Adrenal gland (tissue), 12 donors: ENCODE results near the gene EHMT1. TPM values are rescaled to one million over a fixed set of nuclear protein-coding genes. Genes with fewer than 3 reads are reported as not detected.

Experiments used
- DNase-seq, 7 donors: peaks; one replicate each; pipeline ENCODE4 v3.0.0-alpha.2; 2019 to 2020
- H3K27ac ChIP-seq, 5 donors: fragments of 200-600 bp; sonication (generic) in 4 of 5; 1 replicate in 3 of 5; 2 replicates in 2 of 5; pipeline versions ENCODE4 v1.5.1 to v1.8.0; 2016 to 2020; ENCODE audit warnings: mild to moderate bottlenecking in 1 of 5
- H3K27me3 ChIP-seq: fragments of 200-600 bp; 2 replicates; pipeline ENCODE4 v1.8.0; 2021
- H3K36me3 ChIP-seq, 2 donors: fragments of 200-600 bp; replicated peaks in 1 of 2; 1 replicate in 1 of 2; 2 replicates in 1 of 2; pipeline versions ENCODE4 v1.5.1 to v1.8.0; 2018 to 2022
- H3K4me1 ChIP-seq, 2 donors: fragments of 200-600 bp; replicated peaks in 1 of 2; 1 replicate in 1 of 2; 2 replicates in 1 of 2; pipeline versions ENCODE4 v1.5.1 to v1.8.0; 2018 to 2021
- H3K4me3 ChIP-seq, 4 donors: fragments of 200-600 bp; sonication (generic) in 3 of 4; one replicate each; pipeline ENCODE4 v1.5.1; 2016 to 2018
- H3K9me3 ChIP-seq, 3 donors: fragments of 200-600 bp; sonication (generic) in 1 of 3; replicated peaks in 1 of 3; 1 replicate in 2 of 3; 2 replicates in 1 of 3; pipeline versions ENCODE4 v1.5.1 to v1.8.0; 2016 to 2021
- POLR2A ChIP-seq, 2 donors: fragments of 450-650 bp; IDR thresholded peaks; one replicate each; pipeline ENCODE4 v1.6.1; 2017; ENCODE audit warnings: antibody characterized with exemption in 2 of 2, mild to moderate bottlenecking in 2 of 2, moderate library complexity in 1 of 2
- WGBS, 4 donors: extraction: QIAGEN DNeasy Blood & Tissue Kit in 2 of 4; methylation state at CpG; one replicate each; pipeline versions ENCODE4 v1.1.5 to v1.1.7; 2013 to 2017; 5-methylcytosine and 5-hydroxymethylcytosine counted together
- intact Hi-C, 2 donors: fragments of 100-400 bp; cut with DNase I; formaldehyde crosslinking; loops; one replicate each; pipeline versions ENCODE4 v1.14.1 to v1.15.0; 2022 to 2023
- polyA plus RNA-seq, 3 donors: library from polyadenylated mRNA; stranded (reverse); fragments of 200-250 nt in 2 of 3; fragments of 350-450 nt in 1 of 3; fragmentation: Illumina TruSeq in 1 of 3; extraction: RNeasy Lipid Tissue Mini Kit (QIAGEN cat#74804) in 1 of 3; gene quantifications; one replicate each; pipeline ENCODE4 v1.2.3, GENCODE V29; 2013 to 2014
- total RNA-seq, 9 donors: library from RNA; depleted of rRNA in 4 of 9; stranded (reverse); fragments of >200 nt in 4 of 9; fragments of 120-200 nt in 1 of 9; fragmentation: NEBNext Ultra II Directional in 1 of 9; extraction: Animal tissue kit (Norgen Biotek cat#: 25700) in 1 of 9; gene quantifications; one replicate each; pipeline versions ENCODE4 v1.1.0 to v1.2.4, GENCODE V29; 2013 to 2023
- TF ChIP-seq, protein P1 (sequence below), 6 experiments: fragments of 450-650 bp in 4 of 6; fragments of 200-600 bp in 2 of 6; sonication (generic) in 1 of 6; IDR thresholded peaks; 1 replicate in 5 of 6; 2 replicates in 1 of 6; pipeline versions ENCODE4 v1.5.1 to v1.8.0; 2016 to 2021; ENCODE audit warnings: antibody characterized with exemption in 6 of 6, mild to moderate bottlenecking in 2 of 6, moderate library complexity in 1 of 6
- donor health status: healthy with polysubstance abuse.
- donor health status: Bipolar disorder and iron deficiency.
- donor health status: DM: yes; HTN: yes; CAD: no.
- donor health status: DM: no; HTN: no; CAD: no.
- donor health status: DM: no; HTN: no; CAD: no.
- donor health status: DM: yes; HTN: yes; CAD: no.

Gene EHMT1
- total and polyA plus RNA-seq, 12 donors = 42.0 to 171 (median 71.0) TPM

- peaks cover 0 to 11% of the 10 kb centered on the region in 2 donors for H3K36me3 ChIP-seq
- intact Hi-C loops = no loop called here
- H3K27ac ChIP-seq = no peak overlapping the region
- WGBS, 4 donors = 84 to 96% (median 95%) methylated on average over 6 to 11 of the region's 11 CpGs
- no peak for DNase-seq
- peaks cover 11 to 12% of the 10 kb centered on the region in 2 donors for H3K4me1 ChIP-seq
- H3K4me3 ChIP-seq = no peak overlapping the region
- H3K27me3 ChIP-seq = no peaks in the 10 kb centered on the region
- H3K9me3 ChIP-seq = no peaks in the 10 kb centered on the region
- TF ChIP-seq, protein P1, sequence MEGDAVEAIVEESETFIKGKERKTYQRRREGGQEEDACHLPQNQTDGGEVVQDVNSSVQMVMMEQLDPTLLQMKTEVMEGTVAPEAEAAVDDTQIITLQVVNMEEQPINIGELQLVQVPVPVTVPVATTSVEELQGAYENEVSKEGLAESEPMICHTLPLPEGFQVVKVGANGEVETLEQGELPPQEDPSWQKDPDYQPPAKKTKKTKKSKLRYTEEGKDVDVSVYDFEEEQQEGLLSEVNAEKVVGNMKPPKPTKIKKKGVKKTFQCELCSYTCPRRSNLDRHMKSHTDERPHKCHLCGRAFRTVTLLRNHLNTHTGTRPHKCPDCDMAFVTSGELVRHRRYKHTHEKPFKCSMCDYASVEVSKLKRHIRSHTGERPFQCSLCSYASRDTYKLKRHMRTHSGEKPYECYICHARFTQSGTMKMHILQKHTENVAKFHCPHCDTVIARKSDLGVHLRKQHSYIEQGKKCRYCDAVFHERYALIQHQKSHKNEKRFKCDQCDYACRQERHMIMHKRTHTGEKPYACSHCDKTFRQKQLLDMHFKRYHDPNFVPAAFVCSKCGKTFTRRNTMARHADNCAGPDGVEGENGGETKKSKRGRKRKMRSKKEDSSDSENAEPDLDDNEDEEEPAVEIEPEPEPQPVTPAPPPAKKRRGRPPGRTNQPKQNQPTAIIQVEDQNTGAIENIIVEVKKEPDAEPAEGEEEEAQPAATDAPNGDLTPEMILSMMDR (IDR thresholded peaks at IDR 0.05) = no peak
- TF ChIP-seq POLR2A (IDR thresholded peaks at IDR 0.05) = no peak
These were observed 89.9 kb downstream of the EHMT1 start for GRCh38 chr9:137708590-137709284.

GRCh38 chr9:137709411-137710101 is 90.8 kb downstream of the EHMT1 start:
- no peak overlapping the region for H3K4me3 ChIP-seq
- peaks cover 0 to 11% of the 10 kb centered on the region in 2 donors for H3K36me3 ChIP-seq
- intact Hi-C loops = no loop called here
- peaks cover 6 to 8% of the 10 kb centered on the region in 2 donors for H3K4me1 ChIP-seq
- no peak for DNase-seq
- H3K9me3 ChIP-seq = no peaks in the 10 kb centered on the region
- 86 to 93% (median 90%) methylated on average over 9 to 14 of the region's 14 CpGs for WGBS, 4 donors
- no peaks in the 10 kb centered on the region for H3K27me3 ChIP-seq
- TF ChIP-seq, protein P1 (IDR thresholded peaks at IDR 0.05) = no peak
- TF ChIP-seq POLR2A (IDR thresholded peaks at IDR 0.05) = no peak
- H3K27ac ChIP-seq = no peak overlapping the region

- H3K4me1 ChIP-seq = peaks cover 6 to 8% of the 10 kb centered on the region in 2 donors
- TF ChIP-seq, protein P1 (IDR thresholded peaks at IDR 0.05) = no peak
- TF ChIP-seq POLR2A (IDR thresholded peaks at IDR 0.05) = no peak
- no peak for DNase-seq
These were observed 91.9 kb downstream of the EHMT1 start for GRCh38 chr9:137710704-137711103.

DNA sequence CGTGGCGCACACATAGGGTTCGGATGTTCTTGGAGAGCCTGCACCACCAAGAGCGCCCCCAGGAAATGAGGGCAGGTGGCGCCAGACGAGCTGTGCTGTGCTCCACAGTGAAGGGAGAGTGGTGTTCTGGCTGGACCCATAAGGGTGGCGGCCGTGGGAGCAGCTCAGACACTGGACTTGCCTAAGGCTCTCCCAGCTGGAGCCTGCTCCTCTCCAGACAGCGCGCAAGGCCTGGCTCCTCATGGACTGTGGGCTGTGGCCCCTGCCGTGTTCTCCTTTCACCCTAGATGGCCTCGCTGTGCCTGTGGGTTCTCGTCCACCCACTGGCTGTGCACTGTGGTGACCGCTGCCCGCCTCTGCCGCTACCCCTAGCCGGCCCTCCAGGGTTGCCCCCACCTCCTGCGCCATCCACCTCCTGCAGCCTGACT is 92.9 kb downstream of the EHMT1 start:
- no peaks in the 10 kb centered on the region for H3K9me3 ChIP-seq
- DNase-seq = no peak
- no peaks in the 10 kb centered on the region for H3K27me3 ChIP-seq
- WGBS, 4 donors = 93 to 96% (median 95%) methylated on average over 12 to 18 of the region's 18 CpGs
- no peak overlapping the region for H3K27ac ChIP-seq
- H3K4me3 ChIP-seq = no peak overlapping the region
- H3K36me3 ChIP-seq = peaks cover 0 to 12% of the 10 kb centered on the region in 2 donors
- no peak for TF ChIP-seq POLR2A (IDR thresholded peaks at IDR 0.05)
- TF ChIP-seq, protein P1 (IDR thresholded peaks at IDR 0.05) = no peak
- peaks cover 6% of the 10 kb centered on the region in 2 donors for H3K4me1 ChIP-seq
- intact Hi-C loops = no loop called here

More at GRCh38 chr9:137710704-137711103, 91.9 kb downstream of the EHMT1 start:
- H3K9me3 ChIP-seq = no peaks in the 10 kb centered on the region
- no peak overlapping the region for H3K4me3 ChIP-seq
- H3K27me3 ChIP-seq = no peaks in the 10 kb centered on the region
- H3K36me3 ChIP-seq = peaks cover 0 to 11% of the 10 kb centered on the region in 2 donors
- intact Hi-C loops = no loop called here
- 71 to 83% (median 77%) methylated on average over 12 of the region's 12 CpGs for WGBS, 4 donors
- no peak overlapping the region for H3K27ac ChIP-seq
